PFSK-1 (cell line): ENCODE data around the gene TXNDC15.

Source experiments
- POLR2AphosphoS5 ChIP-seq: IDR thresholded peaks from 2 replicates; pipeline ENCODE4 v1.6.1; 2012; ENCODE audit warnings: low read depth, mild to moderate bottlenecking, control low read depth, low read length, moderate library complexity
- SIN3A ChIP-seq: IDR thresholded peaks from 2 replicates; pipeline ENCODE4 v1.6.1; 2012; ENCODE audit warnings: mild to moderate bottlenecking, low read length, moderate library complexity, borderline replicate concordance; ENCODE audit not compliant: insufficient read depth
- TAF1 ChIP-seq: IDR thresholded peaks from 2 replicates; pipeline ENCODE4 v1.6.1; 2012; ENCODE audit warnings: low read length, control low read depth, borderline replicate concordance; ENCODE audit not compliant: insufficient read depth
- TF ChIP-seq, protein P1 (sequence below), 2 experiments: IDR thresholded peaks; 2 replicates each; pipeline versions ENCODE4 v1.6.1 to v1.8.0; 2011 to 2012; ENCODE audit warnings: low read depth in 2 of 2, low read length in 2 of 2, control low read depth in 1 of 2, inconsistent platforms in 1 of 2, mild to moderate bottlenecking in 1 of 2, moderate library complexity in 1 of 2; ENCODE audit not compliant: insufficient read depth in 1 of 2

GRCh38 chr5:134935711-134936602 lies 61.8 kb downstream of the TXNDC15 start:
- TF ChIP-seq, protein P1, sequence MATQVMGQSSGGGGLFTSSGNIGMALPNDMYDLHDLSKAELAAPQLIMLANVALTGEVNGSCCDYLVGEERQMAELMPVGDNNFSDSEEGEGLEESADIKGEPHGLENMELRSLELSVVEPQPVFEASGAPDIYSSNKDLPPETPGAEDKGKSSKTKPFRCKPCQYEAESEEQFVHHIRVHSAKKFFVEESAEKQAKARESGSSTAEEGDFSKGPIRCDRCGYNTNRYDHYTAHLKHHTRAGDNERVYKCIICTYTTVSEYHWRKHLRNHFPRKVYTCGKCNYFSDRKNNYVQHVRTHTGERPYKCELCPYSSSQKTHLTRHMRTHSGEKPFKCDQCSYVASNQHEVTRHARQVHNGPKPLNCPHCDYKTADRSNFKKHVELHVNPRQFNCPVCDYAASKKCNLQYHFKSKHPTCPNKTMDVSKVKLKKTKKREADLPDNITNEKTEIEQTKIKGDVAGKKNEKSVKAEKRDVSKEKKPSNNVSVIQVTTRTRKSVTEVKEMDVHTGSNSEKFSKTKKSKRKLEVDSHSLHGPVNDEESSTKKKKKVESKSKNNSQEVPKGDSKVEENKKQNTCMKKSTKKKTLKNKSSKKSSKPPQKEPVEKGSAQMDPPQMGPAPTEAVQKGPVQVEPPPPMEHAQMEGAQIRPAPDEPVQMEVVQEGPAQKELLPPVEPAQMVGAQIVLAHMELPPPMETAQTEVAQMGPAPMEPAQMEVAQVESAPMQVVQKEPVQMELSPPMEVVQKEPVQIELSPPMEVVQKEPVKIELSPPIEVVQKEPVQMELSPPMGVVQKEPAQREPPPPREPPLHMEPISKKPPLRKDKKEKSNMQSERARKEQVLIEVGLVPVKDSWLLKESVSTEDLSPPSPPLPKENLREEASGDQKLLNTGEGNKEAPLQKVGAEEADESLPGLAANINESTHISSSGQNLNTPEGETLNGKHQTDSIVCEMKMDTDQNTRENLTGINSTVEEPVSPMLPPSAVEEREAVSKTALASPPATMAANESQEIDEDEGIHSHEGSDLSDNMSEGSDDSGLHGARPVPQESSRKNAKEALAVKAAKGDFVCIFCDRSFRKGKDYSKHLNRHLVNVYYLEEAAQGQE (IDR thresholded peaks at IDR 0.05; ENCODE audit: insufficient read depth in 1 of 2, low read depth in 2 of 2, low read length in 2 of 2), result no peak
- no peak for TF ChIP-seq POLR2AphosphoS5
- no peak for TF ChIP-seq SIN3A
- no peak for TF ChIP-seq TAF1
